Measurements from ENCODE around the gene IRF8. TPM values are rescaled to one million over a fixed set of nuclear protein-coding genes. Genes with fewer than 3 reads are reported as not detected.

Gene IRF8
- total RNA-seq, 2 experiments from 2014 or later, result 60.3 to 61.3 TPM

DNA sequence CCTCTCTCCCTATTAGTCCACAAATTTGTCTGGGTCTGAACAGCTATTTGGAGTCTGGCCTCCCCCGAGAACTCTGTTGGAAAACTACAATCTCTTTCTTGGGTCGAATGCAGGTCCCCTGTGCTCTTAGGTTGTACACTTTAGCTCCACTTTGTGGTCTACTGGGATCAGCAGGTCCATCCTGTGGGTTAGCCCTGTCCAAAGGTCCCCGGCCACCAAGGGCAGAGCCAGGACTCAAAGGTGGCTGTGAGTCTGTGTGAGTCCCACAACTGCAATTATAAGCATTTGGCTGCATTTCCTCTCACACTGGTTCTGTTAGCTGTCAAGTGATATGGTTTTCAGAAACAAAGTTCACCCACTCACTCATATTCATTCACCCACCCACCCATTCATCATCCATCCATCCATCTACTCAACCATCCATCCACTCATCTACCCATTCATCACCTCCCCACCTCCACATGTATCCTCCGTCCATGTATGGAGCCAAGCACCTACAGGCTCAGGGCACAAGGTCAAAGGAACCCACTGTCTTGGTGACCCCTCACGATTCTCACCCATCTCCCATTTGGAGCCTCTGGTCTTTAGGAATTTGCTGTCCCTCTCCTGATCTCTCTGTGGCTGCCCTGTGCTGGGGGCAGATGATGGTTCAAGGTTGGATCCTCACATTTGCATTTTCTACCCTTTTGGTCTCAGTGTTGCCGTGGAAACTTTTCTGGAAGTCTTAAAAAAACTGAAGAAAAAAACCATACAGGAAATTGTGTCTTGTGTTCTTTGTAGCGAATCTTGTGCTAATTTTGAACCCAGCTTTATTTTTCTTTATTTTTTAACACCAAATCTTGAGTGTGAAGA is 45.8 kb downstream of the IRF8 start:
- ChIA-PET CTCF (interaction anchor here (0.6 to 1.6 kb wide), 2 partner anchors 10 to 229 kb away, joined by 3 to 5 read pairs; no protein-coding TSS in a partner anchor), POLR2A (no interaction called here)

DNA sequence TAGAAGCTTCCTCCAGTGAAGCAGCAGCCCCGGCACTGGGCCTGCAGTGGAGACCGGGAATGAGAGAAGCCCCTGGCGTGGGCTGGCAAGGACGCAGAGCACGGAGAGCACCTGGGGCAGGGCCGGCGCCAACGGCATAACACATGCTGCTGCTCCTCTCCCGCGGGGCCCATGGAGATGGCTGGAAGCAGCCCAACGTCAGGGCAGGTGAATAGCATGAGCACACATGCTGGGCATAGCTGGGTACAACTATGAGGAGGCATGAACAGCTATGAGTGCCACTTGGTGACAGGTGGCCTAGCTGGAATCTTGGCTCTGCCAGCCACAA is 46.4 kb downstream of the IRF8 start:
- POLR2A ChIA-PET, result no interaction called here
- CTCF ChIA-PET, result interaction anchor here (0.6 to 1.6 kb wide), 3 partner anchors 9 to 229 kb away, joined by 3 to 5 read pairs (median 3); no protein-coding TSS in a partner anchor

GRCh38 chr16:85946541-85947124 is 47.7 kb downstream of the IRF8 start:
- ChIA-PET POLR2A (no interaction called here), CTCF (interaction anchor here (1.1 kb wide), 2 partner anchors 10 to 11 kb away, joined by 3 read pairs; no protein-coding TSS in a partner anchor)

- ChIA-PET POLR2A (interaction anchor here (0.7 kb wide), 1 partner anchor 44 kb away, joined by 3 read pairs; no protein-coding TSS in a partner anchor), CTCF (interaction anchor here (1.1 kb wide), 1 partner anchor 10 kb away, joined by 3 read pairs; no protein-coding TSS in a partner anchor)
Observed at GRCh38 chr16:85947230-85948137, 48.5 kb downstream of the IRF8 start.

DNA sequence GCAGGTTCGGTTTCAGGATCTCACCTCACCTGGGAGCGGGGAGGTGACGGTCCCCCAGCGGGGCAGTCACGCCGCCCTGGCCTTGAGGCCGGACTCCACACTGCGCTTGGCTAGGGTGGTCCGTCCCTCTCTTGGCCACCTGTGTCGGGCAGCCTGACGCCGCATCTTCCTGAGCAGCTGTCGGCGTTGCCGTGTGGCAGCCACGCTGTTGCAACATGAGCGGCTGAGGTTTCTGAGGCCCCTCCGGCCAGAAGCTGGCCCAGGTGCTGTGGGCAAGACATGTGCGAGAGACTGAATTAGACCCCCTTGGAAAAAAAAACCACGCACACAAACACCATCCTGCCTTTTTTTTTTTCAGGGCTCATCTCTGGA is 49.2 kb downstream of the IRF8 start:
- POLR2A ChIA-PET, result no interaction called here
- CTCF ChIA-PET, result no interaction called here

DNA sequence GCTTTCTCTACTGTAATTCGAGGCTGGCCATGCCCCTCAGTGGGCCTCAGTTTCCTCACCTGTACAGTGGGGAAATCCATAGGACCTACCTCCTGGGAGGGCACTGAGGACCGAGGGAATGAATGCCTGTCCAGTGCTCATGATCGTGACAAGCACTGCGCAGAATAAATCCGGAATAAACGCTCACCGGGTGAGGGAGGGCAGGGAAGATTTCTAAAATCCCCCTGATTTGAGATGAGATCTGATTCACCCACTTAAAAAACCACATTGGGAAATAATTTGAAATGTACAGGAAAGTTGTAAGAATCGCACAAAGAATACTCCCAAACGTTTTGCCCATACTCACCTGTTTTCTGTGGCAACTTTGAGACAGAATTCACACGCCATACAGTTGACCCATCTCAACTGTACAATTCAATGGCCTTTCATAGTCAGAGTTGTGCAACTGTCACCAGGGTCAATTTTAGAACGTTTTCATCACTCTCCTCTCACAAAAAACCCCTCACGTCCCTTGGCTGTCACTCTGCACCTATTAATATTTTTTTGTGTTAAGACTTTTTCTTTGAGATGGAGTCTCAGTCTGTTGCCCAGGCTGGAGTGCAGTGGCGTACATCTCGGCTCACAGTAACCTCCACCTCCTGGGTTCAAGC is 49.8 kb downstream of the IRF8 start:
- ChIA-PET POLR2A (no interaction called here), CTCF (no interaction called here)

- POLR2A ChIA-PET, result interaction anchor here (0.7 kb wide), 1 partner anchor 59 kb away, joined by 3 read pairs; no protein-coding TSS in a partner anchor
- CTCF ChIA-PET, result interaction anchor here (1.1 to 1.4 kb wide), 2 partner anchors 56 to 66 kb away, joined by 3 read pairs; no protein-coding TSS in a partner anchor
Observed at GRCh38 chr16:85950136-85950918, 51.4 kb downstream of the IRF8 start.

DNA sequence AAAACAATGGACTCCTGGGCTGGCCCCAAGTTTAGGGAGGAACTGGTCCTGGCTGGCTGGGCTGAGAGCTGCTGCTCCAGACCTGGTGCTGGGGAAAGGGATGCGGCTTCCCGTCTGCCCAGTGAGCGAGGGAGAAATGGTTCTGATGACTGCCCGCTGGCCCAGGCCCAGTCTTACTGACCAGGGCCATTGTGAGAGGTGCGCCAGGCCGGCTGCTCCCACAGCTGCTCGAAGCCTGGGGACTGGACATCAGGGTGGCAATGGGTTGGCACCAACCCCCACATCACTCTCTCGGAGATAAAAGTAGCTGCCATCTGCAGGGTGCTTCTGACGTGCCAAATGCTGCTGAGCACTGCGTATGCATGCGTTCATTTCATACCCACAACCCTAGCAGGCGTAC is 53.2 kb downstream of the IRF8 start:
- CTCF ChIA-PET, result no interaction called here
- POLR2A ChIA-PET, result no interaction called here

DNA sequence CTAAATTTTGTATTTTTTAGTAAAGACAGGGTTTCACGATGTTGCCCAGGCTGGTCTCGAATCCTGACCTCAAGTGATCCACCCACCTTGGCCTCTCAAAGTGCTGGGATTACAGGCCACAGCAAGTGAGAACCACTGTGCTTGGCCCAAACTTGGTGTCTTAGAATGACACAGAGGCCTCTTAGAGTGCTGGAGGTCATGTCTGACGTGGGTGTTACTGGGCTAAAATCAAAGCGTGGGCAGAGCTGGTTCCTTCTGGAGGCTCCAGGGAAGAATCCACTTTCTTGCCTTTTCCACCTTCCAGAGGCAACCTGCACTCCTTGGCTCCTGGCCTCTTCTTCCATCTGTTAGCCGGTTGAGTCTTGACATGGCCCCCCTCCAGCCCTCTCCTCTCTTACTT is 53.8 kb downstream of the IRF8 start:
- ChIA-PET POLR2A (no interaction called here), CTCF (no interaction called here)

- POLR2A ChIA-PET, result no interaction called here
- CTCF ChIA-PET, result interaction anchor here (0.6 to 0.7 kb wide), 2 partner anchors 26 to 134 kb away, joined by 3 read pairs; no protein-coding TSS in a partner anchor
Observed at GRCh38 chr16:85954927-85955519, 56.1 kb downstream of the IRF8 start.

GRCh38 chr16:85955566-85955965 is 56.6 kb downstream of the IRF8 start:
- CTCF ChIA-PET, result interaction anchor here (0.6 to 1.5 kb wide), 2 partner anchors 26 to 134 kb away, joined by 3 read pairs; no protein-coding TSS in a partner anchor
- POLR2A ChIA-PET, result no interaction called here

DNA sequence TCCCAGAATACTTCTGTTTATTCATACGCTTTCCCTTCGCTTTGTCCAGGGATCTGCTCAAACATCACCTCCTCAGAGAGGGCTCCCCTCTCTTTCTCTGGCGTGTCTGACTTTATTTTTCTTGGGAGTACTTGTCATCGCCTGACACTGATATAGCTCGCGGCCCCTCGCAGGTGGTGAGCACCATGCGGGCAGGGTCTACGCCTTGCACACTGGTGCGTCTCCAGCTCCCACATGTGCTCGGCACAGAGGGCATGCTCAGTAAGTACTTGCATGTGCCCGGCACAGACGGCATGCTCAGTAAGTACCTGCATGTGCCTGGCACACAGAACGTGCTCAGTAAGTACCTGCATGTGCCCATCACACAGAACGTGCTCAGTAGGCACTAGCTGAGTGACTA is 57.5 kb downstream of the IRF8 start:
- ChIA-PET CTCF (interaction anchor here (1.1 to 1.5 kb wide), 2 partner anchors 135 to 137 kb away, joined by 3 read pairs; no protein-coding TSS in a partner anchor), POLR2A (no interaction called here)

- POLR2A ChIA-PET, result no interaction called here
- CTCF ChIA-PET, result no interaction called here
Observed at GRCh38 chr16:85958731-85959130, 59.8 kb downstream of the IRF8 start.

GRCh38 chr16:85959686-85960085 is 60.7 kb downstream of the IRF8 start:
- ChIA-PET POLR2A (no interaction called here), CTCF (no interaction called here)

DNA sequence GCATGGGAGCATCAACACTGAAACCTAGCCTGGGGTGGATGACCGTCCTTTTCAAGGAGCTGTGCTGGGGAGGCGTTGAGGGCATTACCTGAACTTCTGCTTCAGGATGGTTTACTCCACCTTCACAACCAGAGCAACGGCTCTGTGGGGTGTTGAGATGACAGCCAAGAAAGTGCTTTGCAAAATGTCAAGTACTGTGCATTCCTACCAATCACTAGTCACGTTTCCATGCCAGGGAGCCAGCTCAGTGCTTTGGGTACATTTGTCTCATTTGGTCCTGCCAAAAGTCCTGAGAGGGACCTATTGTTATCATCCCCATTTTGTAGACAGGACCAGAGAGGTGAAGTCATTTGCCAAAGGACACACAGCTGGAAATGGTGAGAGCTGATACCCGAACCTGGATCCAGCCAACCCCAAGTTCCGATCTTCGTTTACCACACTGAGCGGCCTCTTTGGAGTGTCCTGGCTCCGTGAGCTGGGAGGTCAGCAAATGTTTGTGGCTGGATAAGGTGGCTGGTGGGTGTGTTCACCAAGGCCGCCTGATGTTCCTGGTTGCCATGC is 61.6 kb downstream of the IRF8 start:
- CTCF ChIA-PET, result no interaction called here
- POLR2A ChIA-PET, result no interaction called here

DNA sequence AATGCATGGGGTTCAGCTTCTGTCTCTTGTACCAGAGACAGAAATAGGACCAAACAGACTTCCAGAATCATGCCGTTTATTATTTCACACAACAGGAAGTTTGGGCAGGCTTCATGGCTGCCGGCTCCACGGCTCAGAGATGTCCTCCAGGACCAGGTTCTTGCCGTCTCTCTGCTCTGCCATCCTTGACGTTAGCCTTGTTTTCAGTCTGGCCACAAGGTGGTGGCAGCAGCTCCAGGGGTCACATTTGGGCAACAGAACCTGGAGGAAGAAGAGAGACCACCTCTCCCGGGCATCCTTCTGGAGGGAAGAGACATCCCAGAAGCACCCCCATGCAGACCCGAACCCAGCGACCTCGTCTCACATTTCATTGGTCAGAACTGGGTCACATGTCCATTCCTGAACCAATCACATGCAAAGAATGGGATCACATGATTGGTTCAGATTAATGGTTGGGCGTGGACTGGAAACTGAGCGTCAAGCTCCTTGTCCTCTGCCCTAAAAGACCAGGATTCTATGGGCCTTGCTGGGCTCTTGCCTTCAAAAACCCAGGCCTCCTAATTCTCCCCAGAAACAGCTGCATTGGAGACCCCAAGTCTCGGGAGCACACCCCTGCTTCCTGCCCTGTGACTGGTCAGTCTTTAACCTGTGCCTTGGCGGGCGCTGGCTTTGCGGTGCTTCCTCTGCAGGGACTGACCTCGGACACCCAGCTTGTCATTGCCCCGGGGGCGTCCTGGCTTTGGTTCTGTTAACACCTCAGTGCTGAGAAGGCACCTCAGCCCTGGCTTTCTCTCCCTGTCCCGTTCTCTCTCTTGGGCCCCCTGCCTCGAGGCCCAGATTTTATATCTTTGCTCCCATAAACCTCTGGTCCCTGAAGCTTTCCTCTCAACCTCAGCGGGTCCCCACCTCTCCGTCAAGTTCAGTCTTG is 63.3 kb downstream of the IRF8 start:
- CTCF ChIA-PET, result interaction anchor here (0.9 to 1.3 kb wide), 2 partner anchors 28 to 141 kb away, joined by 3 read pairs; no protein-coding TSS in a partner anchor
- POLR2A ChIA-PET, result no interaction called here

GRCh38 chr16:85963753-85964285 is 64.9 kb downstream of the IRF8 start:
- CTCF ChIA-PET, result no interaction called here
- POLR2A ChIA-PET, result no interaction called here
